GM12892 (cell line): ENCODE data around the gene GSTT2.

Experiments used
- POLR2A ChIP-seq: IDR thresholded peaks from 2 replicates; pipeline ENCODE4 v1.6.1; 2011; ENCODE audit warnings: low read depth, low read length, control low read depth
- POLR2AphosphoS5 ChIP-seq: IDR thresholded peaks from 2 replicates; pipeline ENCODE4 v1.6.1; 2011; ENCODE audit warnings: low read depth, low read length, control low read depth
- TAF1 ChIP-seq: IDR thresholded peaks from 2 replicates; pipeline ENCODE4 v1.6.1; 2011; ENCODE audit warnings: low read depth, mild to moderate bottlenecking, control low read depth, low read length, borderline replicate concordance

DNA sequence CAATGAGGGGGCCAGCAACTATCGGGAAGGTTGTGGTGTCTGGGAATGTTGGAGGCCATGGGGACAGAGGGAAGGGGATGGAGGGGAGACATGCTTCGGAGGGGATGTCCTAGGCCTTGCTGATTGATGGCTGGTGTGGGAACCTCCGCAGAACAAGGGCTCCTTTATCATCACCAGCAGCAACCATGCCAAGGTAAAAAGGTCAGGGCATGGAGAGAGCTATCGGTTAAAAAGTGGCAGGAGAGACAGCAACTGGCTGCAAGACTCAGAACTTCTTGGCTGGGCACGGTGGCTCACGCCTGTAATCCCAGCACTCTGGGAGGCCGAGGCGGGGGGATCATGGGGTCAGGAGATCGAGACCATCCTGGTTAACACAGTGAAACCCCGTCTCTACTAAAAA lies 22.3 kb downstream of the GSTT2 start:
- no peak for TF ChIP-seq POLR2A
- TF ChIP-seq TAF1 = no peak
- no peak for TF ChIP-seq POLR2AphosphoS5
